SK-N-SH (cell line): ENCODE data around the gene BMF. TPM values are rescaled to one million over a fixed set of nuclear protein-coding genes. Genes with fewer than 3 reads are reported as not detected.
"Not testable (repeated sequence)": the region's sequence is repeated elsewhere in the genome, so short reads cannot be mapped to it uniquely, and the experiment has no call there.

Source experiments
- CTCF ChIA-PET: fragments of 300-600, 350-600 bp; formaldehyde crosslinking; extraction: SDS; loops from one replicate; lab custom pipeline; 2021; lab: Yijun Ruan, JAX
- POLR2A ChIA-PET: fragments of 350-600 bp; sonication (Branson Sonifier 250); formaldehyde crosslinking; extraction: SDS; loops from one replicate; lab custom pipeline; 2020; ENCODE audit warnings: antibody characterized with exemption, inconsistent platforms; lab: Yijun Ruan, JAX
- DNase-seq: peaks from one replicate; pipeline ENCODE4 v3.0.0; 2012
- H2AFZ ChIP-seq: fragments of 200-600 bp; sonication (generic); 2 replicates; pipeline ENCODE4 v1.8.1; 2016; ENCODE audit warnings: antibody characterized with exemption, mild to moderate bottlenecking, low read depth
- H3F3A ChIP-seq: fragments of 200-600 bp; sonication (generic); replicated peaks from 2 replicates; pipeline ENCODE3; 2016; ENCODE audit warnings: antibody characterized with exemption, mild to moderate bottlenecking; ENCODE audit not compliant: insufficient read depth
- H3K27ac ChIP-seq, 2 experiments: fragments of 200-500 bp in 1 of 2; fragments of 200-600 bp in 1 of 2; sonication (Bioruptor generic) in 1 of 2; sonication (generic), shearing (Covaris generic) in 1 of 2; 2 replicates each; pipeline versions ENCODE4 v1.5.1 to v1.6.1; 2014 to 2016; ENCODE audit warnings: low read depth in 2 of 2, inconsistent platforms in 1 of 2, low read length in 1 of 2, mild to moderate bottlenecking in 1 of 2, mixed read lengths in 1 of 2
- H3K27me3 ChIP-seq: fragments of 200-600 bp; sonication (generic), shearing (Covaris generic); 2 replicates; pipeline ENCODE4 v1.6.1; 2016; ENCODE audit warnings: mixed run types; ENCODE audit not compliant: insufficient read depth
- H3K36me3 ChIP-seq, 2 experiments: fragments of 200-500 bp in 1 of 2; fragments of 200-600 bp in 1 of 2; sonication (Bioruptor generic) in 1 of 2; sonication (generic) in 1 of 2; replicated peaks in 1 of 2; 2 replicates each; pipeline versions ENCODE3 to v1.5.1; 2014 to 2016; ENCODE audit warnings: low read length in 1 of 2, mild to moderate bottlenecking in 1 of 2; ENCODE audit not compliant: insufficient read depth in 2 of 2, control insufficient read depth in 1 of 2
- H3K4me1 ChIP-seq, 2 experiments: fragments of 200-500 bp in 1 of 2; fragments of 200-600 bp in 1 of 2; sonication (Bioruptor generic) in 1 of 2; sonication (generic), shearing (Covaris generic) in 1 of 2; 2 replicates each; pipeline versions ENCODE4 v1.5.1 to v1.6.1; 2014 to 2016; ENCODE audit warnings: low read depth in 1 of 2, low read length in 1 of 2, mixed run types in 1 of 2; ENCODE audit not compliant: insufficient read depth in 2 of 2, control insufficient read depth in 1 of 2
- H3K4me2 ChIP-seq: fragments of 200-600 bp; sonication (generic), shearing (Covaris generic); 2 replicates; pipeline ENCODE4 v1.6.1; 2017; ENCODE audit warnings: mixed run types
- H3K4me3 ChIP-seq, 2 experiments: fragments of 200-500 bp in 1 of 2; fragments of 200-600 bp in 1 of 2; sonication (Bioruptor generic) in 1 of 2; sonication (generic), shearing (Covaris generic) in 1 of 2; 2 replicates each; pipeline versions ENCODE4 v1.5.1 to v1.8.1; 2014 to 2016; ENCODE audit warnings: low read depth in 2 of 2, inconsistent platforms in 1 of 2, low read length in 1 of 2, mild to moderate bottlenecking in 1 of 2, mixed read lengths in 1 of 2, moderate library complexity in 1 of 2
- H3K79me2 ChIP-seq: fragments of 200-600 bp; sonication (generic); 2 replicates; pipeline ENCODE4 v1.8.1; 2017; ENCODE audit warnings: mild to moderate bottlenecking; ENCODE audit not compliant: insufficient read depth
- H3K9ac ChIP-seq: fragments of 200-600 bp; sonication (generic); 2 replicates; pipeline ENCODE4 v1.6.1; 2017; ENCODE audit warnings: mixed run types
- H3K9me2 ChIP-seq: fragments of 200-600 bp; sonication (generic); 2 replicates; pipeline ENCODE4 v1.6.1; 2017; ENCODE audit warnings: mixed run types
- H3K9me3 ChIP-seq: fragments of 200-600 bp; sonication (generic); 2 replicates; pipeline ENCODE4 v1.6.1; 2017; ENCODE audit warnings: mixed run types, mild to moderate bottlenecking, moderate library complexity
- H4K20me1 ChIP-seq: fragments of 200-600 bp; sonication (generic); 2 replicates; pipeline ENCODE4 v1.6.1; 2017; ENCODE audit warnings: mild to moderate bottlenecking, mixed run types; ENCODE audit not compliant: insufficient read depth
- EZH2phosphoT487 ChIP-seq: fragments of 200-600 bp; sonication (generic); IDR thresholded peaks from 2 replicates; pipeline ENCODE4 v1.6.1; 2017; ENCODE audit warnings: low read depth, mixed run types, mild to moderate bottlenecking, antibody characterized with exemption, moderate library complexity, borderline replicate concordance
- FOXM1 ChIP-seq: IDR thresholded peaks from 2 replicates; pipeline ENCODE4 v1.4.0; 2012; ENCODE audit warnings: low read depth, mild to moderate bottlenecking
- RFX5 ChIP-seq: IDR thresholded peaks from 2 replicates; pipeline ENCODE4 v1.6.1; 2012; ENCODE audit warnings: mild to moderate bottlenecking, improper control_type of control experiment, low read length
- RXRA ChIP-seq: IDR thresholded peaks from 2 replicates; pipeline ENCODE4 v1.4.0; 2012; ENCODE audit warnings: low read depth, mild to moderate bottlenecking, borderline replicate concordance
- WGBS: methylation state at CpG from one replicate; pipeline ENCODE4 v1.1.6; 2017; ENCODE audit warnings: low lambda C conversion rate; 5-methylcytosine and 5-hydroxymethylcytosine counted together
- polyA plus RNA-seq, 3 experiments: library from polyadenylated mRNA; depleted of rRNA; stranded (reverse); fragments of >200 nt; gene quantifications; 2 replicates each; pipeline ENCODE4 v1.2.3, GENCODE V29; 2012
- TF ChIP-seq, protein P1 (sequence below): IDR thresholded peaks from 2 replicates; pipeline ENCODE4 v1.6.1; 2012; ENCODE audit warnings: mild to moderate bottlenecking, low read depth, low read length, moderate library complexity
- TF ChIP-seq, protein P2 (sequence below): IDR thresholded peaks from 2 replicates; pipeline ENCODE4 v1.4.0; 2012; ENCODE audit warnings: low read depth, borderline replicate concordance

The BMF gene
- polyA plus RNA-seq, 1 of the 3 experiments (the other 2 are of a cell fraction): 0.72 TPM

DNA sequence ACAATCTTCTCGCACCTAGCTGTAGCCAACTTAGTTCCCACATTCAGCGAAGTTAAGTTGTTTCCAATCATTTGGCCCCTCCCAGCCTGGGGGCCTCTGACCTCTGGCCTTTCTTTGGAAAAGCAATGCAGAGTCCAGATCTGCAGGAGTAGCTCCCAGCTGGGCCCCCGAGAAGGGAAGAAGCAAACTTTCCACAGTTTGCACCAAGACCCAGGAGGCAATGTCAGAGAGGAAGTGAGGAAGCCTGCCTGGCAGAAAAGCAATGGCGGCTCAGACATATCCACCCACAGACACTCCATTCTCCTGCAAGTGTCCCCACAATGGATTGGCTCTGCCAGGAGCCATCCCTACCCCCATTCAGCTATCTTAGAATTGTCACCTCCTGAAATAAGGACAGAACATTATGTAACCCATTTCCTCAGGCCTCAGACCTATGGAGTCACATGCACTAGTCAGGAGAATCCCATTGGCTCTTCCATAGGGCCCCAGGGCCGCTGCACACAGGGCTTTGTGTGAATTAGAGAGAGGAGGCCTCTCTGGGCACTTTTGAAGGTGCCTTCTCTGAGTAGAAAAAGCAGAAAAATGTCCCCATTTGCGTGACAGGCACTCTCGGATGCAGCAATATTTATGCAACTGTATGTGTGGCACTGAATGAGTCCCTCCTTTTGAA lies 49.2 kb upstream of the BMF start (continued):
- TF ChIP-seq, protein P1, sequence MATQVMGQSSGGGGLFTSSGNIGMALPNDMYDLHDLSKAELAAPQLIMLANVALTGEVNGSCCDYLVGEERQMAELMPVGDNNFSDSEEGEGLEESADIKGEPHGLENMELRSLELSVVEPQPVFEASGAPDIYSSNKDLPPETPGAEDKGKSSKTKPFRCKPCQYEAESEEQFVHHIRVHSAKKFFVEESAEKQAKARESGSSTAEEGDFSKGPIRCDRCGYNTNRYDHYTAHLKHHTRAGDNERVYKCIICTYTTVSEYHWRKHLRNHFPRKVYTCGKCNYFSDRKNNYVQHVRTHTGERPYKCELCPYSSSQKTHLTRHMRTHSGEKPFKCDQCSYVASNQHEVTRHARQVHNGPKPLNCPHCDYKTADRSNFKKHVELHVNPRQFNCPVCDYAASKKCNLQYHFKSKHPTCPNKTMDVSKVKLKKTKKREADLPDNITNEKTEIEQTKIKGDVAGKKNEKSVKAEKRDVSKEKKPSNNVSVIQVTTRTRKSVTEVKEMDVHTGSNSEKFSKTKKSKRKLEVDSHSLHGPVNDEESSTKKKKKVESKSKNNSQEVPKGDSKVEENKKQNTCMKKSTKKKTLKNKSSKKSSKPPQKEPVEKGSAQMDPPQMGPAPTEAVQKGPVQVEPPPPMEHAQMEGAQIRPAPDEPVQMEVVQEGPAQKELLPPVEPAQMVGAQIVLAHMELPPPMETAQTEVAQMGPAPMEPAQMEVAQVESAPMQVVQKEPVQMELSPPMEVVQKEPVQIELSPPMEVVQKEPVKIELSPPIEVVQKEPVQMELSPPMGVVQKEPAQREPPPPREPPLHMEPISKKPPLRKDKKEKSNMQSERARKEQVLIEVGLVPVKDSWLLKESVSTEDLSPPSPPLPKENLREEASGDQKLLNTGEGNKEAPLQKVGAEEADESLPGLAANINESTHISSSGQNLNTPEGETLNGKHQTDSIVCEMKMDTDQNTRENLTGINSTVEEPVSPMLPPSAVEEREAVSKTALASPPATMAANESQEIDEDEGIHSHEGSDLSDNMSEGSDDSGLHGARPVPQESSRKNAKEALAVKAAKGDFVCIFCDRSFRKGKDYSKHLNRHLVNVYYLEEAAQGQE: no peak

DNA sequence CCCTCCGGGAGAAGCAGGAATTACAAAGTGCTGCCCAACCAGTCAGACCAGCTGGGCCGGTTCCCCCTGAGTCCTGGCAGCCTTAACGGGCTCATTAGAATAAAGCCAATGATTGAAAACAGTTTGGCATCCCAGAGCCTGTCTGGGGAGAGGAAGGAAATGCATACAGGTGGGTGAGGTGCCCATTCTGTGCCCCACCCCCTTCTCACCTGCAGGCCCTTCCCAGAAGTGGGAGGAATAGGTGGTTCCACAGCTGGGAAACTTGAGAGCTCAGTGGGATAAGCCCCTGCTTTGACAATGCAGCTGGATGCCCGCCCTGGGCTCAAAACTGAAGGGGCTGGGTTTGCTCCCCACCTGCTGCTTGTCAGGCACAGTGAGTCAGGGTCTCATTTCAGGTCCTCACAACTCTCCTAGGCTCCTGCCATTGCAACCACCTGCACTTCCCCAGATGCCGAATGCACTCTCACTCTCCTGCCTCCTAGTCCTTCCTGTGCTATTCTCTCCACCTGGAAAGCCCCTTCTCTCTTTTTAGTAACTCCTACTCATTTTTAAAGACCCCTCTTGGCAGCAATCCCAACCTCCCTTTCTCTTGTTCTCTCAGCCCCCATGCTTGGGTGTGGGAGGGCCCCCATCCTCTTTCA lies 46.7 kb upstream of the BMF start:
- Histone ChIP-seq H3K9me3 (no peaks in the 10 kb centered on the region), H2AFZ (no peak overlapping the region), H3F3A (peaks cover 2% of the 10 kb centered on the region), H3K36me3 (no peaks in the 10 kb centered on the region), H3K9me2 (no peaks in the 10 kb centered on the region), H4K20me1 (no peaks in the 10 kb centered on the region), H3K4me2 (no peak overlapping the region), H3K4me3 (no peak overlapping the region), H3K79me2 (no peaks in the 10 kb centered on the region), H3K9ac (no peak overlapping the region), H3K27me3 (no peaks in the 10 kb centered on the region), H3K4me1 (peaks cover 0 to 4% of the 10 kb centered on the region in 2 experiments; a peak in 1 of 4 replicates), H3K27ac (no peak overlapping the region)
- WGBS: 85% methylated on average over 4 of the region's 5 CpGs
- ChIA-PET POLR2A (no interaction called here), CTCF (interaction anchor here (5.0 kb wide), 1 partner anchor 51 kb away, joined by 19 read pairs; no protein-coding TSS in a partner anchor)
- TF ChIP-seq EZH2phosphoT487: no peak
- no peak for DNase-seq

DNA sequence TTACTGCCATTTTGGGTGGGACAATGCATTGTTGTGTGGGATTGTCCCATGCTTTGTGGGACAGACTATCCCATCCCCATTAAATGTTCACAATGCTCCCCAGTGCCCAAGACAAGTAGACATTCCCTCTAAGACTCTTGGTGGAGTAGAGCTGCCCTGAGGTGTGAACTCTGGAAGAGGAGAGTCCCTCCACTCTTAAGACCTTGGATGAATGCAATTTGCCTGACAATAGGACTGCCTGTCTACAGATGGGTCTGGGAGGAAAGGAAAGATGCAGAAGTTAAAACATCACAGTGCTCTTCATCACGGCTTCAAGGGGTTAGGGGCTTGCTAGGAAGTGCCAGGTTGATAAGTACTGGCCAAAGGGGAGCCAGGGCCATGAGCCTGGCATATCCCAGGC lies 46.1 kb upstream of the BMF start:
- CTCF ChIA-PET, H3K9me3 ChIP-seq, H2AFZ ChIP-seq, H3K27ac ChIP-seq, H3K9me2 ChIP-seq, H3K79me2 ChIP-seq, H3K4me2 ChIP-seq, H3K4me3 ChIP-seq, H3K9ac ChIP-seq, POLR2A ChIA-PET, H3K27me3 ChIP-seq, H3K36me3 ChIP-seq, DNase-seq, H3K4me1 ChIP-seq, H3F3A ChIP-seq, H4K20me1 ChIP-seq: not testable (repeated sequence)
- no CpG with 5 or more reads among the region's 1 CpG for WGBS

DNA sequence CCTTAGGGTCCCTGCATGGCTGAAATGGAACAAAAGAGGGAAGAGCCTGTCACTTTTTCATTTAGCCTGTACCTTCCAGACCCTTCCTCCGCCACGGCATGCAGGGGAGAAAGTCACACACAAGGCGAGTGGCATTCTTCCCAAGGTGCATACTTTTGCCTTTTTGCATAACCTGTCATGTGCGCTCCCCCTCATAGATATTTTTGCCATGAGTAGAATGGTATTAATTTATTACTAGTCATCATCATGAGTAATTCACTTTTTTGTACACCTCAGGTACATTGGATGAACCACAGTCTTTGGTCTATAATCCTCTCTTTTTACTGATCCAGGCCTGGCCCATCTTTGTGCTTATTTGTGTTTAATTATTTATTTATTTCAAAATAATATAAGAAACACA lies 43.3 kb upstream of the BMF start:
- POLR2A ChIA-PET: no interaction called here
- Histone ChIP-seq H2AFZ (no peak overlapping the region), H3K4me1 (peaks cover 4 to 5% of the 10 kb centered on the region in 2 experiments; a peak in 1 of 4 replicates), H3K9me2 (no peaks in the 10 kb centered on the region), H3K9me3 (no peaks in the 10 kb centered on the region), H3K27me3 (no peaks in the 10 kb centered on the region), H3K4me2 (no peak overlapping the region), H3K27ac (no peak overlapping the region), H3K79me2 (no peaks in the 10 kb centered on the region), H4K20me1 (no peaks in the 10 kb centered on the region), H3K9ac (no peak overlapping the region), H3K4me3 (no peak overlapping the region), H3K36me3 (no peaks in the 10 kb centered on the region), H3F3A (peaks cover 4% of the 10 kb centered on the region)
- TF ChIP-seq, protein P1: no peak
- TF ChIP-seq, protein P2, sequence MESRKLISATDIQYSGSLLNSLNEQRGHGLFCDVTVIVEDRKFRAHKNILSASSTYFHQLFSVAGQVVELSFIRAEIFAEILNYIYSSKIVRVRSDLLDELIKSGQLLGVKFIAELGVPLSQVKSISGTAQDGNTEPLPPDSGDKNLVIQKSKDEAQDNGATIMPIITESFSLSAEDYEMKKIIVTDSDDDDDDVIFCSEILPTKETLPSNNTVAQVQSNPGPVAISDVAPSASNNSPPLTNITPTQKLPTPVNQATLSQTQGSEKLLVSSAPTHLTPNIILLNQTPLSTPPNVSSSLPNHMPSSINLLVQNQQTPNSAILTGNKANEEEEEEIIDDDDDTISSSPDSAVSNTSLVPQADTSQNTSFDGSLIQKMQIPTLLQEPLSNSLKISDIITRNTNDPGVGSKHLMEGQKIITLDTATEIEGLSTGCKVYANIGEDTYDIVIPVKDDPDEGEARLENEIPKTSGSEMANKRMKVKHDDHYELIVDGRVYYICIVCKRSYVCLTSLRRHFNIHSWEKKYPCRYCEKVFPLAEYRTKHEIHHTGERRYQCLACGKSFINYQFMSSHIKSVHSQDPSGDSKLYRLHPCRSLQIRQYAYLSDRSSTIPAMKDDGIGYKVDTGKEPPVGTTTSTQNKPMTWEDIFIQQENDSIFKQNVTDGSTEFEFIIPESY: no peak
- TF ChIP-seq RFX5 (no peak), EZH2phosphoT487 (no peak), RXRA (no peak), FOXM1 (no peak)
- no peak for DNase-seq
- CTCF ChIA-PET: no interaction called here
- WGBS: 96% methylated on average over 4 of the region's 4 CpGs
